GM18868 (cell line): ENCODE results near the gene NSFL1C.
A peak's percentile ranks its signal among the peaks of the same experiment; 100 is the strongest.

Experiments used
- ATAC-seq: cut with Tn5 transposase; IDR thresholded peaks from one replicate; pipeline ENCODE4 v1.9.1; 2021; ENCODE audit warnings: mild to moderate bottlenecking, moderate library complexity; ENCODE audit not compliant: unreplicated experiment

Gene NSFL1C

DNA sequence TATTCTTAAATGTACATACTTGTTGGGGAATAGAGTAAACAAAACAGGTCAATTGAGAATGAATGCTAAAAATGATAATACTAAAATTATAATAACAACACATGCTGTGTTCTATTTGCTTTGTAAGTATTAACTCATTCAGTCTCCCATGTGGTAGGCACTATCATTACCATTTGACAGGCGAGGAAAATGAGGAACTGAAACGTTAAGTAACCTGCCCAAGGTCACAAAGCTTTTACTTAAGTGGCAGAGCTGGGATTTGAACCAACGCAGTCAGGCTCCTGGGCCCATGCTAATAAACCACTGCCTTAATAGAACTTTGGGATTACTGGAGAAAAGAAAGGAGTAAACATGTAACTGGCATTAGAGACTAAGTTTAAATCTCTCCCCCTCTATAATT lies 3.8 kb downstream of the NSFL1C start:
- ATAC-seq = no peak

GRCh38 chr20:1462001-1462400 lies 4.6 kb downstream of the NSFL1C start:
- ATAC-seq = no peak

DNA sequence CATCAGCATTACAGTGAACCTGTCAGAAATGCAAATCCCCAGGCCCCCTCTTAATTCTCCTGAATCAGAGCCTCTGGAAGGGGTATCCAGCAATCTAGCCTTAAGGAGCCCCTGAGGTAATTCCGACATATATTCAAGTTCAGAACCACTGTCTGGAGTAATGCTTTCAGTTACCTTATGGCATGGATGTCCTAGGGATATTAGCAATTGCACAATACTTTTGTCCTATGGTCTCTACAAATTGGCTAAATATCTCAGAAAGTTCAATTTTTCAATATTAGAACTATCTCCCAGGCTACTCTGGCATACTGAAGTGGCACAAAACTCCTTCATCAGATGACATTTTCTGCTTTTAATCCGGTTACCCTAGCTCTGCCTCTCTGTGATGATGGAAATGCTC lies 6.4 kb downstream of the NSFL1C start:
- ATAC-seq = no peak

DNA sequence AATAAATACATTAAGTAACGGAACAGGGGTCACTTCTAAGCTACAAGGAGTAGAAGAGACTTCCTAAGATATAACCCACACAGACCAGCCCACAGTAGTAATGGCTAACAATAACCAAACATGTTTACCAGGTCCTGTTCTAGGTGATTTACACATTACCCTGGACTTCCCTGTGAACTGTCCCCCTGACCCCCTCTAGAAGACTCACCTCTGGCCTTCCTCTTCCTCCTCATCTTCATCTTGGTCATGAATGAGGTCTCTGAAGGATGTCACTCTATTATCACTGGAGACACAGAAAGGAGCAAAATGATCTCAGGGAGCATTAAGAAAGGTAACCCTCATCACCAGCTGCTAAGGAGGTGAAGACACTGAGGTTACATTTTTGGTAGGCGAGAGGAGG lies 8.7 kb downstream of the NSFL1C start:
- ATAC-seq = no peak

DNA sequence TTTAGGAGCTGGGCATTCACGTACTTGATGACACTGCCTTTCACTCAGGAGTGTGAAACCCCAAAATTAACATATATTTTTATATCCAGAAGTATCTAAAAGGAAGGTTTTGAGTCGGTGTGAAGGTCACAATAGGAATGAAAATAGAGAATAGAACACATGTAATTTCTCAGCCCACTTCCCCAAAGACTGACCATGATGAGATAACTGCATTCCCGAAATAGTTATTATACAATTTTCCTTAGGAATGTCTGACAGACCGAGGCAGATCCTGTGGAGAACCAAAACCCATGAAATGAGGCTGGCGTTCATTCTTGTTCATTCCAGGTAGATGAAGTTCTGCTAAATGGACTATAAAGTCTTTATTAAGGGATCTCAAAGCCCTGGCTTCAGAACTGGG lies 10.3 kb downstream of the NSFL1C start:
- no peak for ATAC-seq

DNA sequence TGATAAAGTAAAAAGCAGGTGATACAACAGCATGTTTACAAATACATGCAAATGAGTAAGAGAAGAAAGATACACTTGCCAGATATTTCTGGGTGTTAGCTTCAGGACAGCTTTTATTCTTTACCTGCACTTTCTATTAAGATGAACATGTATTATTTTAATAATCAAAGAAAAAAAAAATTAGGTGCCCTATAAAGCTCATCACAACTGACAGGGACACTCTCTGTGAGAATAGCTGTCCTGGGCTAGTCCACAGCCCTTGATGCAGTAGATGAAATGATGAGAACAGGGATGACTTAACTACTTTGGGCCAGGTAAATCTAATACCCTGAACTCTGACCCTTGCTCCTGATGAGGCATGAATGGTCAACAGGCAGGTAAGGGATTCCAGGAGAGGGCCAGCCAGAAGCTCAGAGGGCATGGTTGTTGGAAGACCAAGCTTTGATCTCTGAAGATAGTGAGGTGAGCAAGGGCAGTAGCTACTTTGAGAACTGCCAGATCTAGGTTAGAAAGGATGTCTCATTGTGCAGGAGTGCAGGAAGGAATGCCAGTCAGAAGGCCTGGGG lies 15.6 kb downstream of the NSFL1C start:
- no peak for ATAC-seq

DNA sequence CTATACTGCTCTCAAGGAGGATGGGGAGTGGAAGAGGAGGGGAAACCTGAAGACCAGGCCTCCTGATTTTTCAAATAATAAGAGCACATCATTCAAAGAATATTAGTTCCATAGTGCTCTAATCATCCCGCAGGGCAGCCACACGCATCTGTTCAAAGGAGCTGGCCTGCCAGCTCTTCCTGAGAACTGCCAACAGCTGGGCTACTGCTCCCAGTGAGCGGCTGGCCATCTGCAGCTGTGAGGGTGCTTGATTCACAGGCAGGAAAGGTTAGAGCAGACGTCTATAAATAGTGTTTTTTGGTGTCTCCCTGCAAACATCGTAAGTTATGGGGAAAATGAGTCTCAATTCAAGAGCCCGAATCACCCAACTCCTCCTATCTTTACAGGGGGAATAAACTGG lies 17.3 kb downstream of the NSFL1C start:
- no peak for ATAC-seq

DNA sequence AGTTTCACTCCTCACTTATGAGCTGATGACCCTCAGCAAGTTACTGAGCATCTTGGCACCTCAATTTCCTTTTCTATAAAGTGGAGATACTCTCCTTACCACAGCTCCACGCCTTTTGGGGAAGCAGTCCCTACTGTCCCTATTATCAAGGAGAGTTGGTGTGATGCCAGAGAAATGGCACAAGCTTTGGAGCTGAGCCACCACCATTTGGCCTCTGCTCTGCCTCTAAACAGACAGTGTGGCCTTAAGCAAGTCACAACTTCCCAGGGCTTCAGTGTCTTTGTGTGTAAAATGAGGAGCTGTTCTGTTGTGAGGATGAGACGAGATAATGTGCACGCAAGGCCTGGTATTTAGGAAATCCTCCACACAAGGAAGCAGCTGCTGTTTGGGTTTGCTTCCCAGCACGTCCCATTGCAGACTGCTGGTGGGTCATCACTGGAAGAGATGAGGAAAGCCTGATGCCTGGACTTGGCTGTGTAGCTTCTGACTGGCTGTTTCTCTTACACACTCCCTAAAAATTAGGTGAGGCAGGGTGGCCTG lies 18.5 kb downstream of the NSFL1C start:
- no peak for ATAC-seq

DNA sequence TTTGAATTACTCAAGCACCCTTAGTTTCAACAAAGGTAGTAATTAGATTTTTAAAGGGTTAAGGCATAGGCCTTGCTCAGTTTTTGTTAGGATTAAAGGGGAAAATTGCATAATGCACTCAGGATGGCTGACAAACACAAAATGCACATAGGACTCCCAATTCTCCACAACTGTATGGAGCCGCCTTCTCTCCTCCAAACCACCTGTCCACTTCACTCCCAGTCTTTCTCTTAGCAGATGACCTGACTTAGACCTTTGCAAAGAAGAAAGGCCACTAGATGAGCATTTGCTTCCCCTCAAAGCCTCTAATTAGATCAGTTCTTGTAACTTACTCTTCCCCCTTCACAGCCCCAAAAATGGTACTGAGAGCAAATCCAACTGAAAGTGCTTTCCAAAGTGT lies 20.1 kb downstream of the NSFL1C start:
- no peak for ATAC-seq

- no peak for ATAC-seq
These were observed 23.6 kb downstream of the NSFL1C start for GRCh38 chr20:1443085-1443484.

- ATAC-seq = no peak
These were observed 24.3 kb downstream of the NSFL1C start for GRCh38 chr20:1442304-1442703.

GRCh38 chr20:1441133-1441532 lies 25.5 kb downstream of the NSFL1C start:
- no peak for ATAC-seq

GRCh38 chr20:1440024-1440423 lies 26.6 kb downstream of the NSFL1C start:
- no peak for ATAC-seq

DNA sequence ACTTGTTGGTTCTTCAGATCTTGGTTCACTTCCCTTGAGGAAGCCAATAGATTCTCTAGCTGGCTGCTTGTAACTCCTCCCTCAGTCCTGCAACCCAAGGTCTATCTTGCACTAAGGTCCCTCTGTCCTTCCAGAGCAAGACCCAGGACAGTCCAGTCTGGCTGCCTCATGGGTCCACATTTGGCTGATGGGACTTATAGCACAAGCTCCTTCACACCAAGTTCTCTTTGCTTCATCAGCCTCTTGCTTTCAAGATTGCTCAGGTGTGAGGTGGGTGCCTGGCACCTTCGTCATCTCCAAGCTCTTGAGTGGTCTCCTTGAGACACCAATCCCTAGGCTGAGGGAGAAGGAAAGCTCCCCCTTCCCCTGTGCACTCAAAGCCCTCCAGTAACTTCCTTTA lies 28.3 kb downstream of the NSFL1C start:
- ATAC-seq = no peak

- ATAC-seq = no peak
These were observed 29.3 kb downstream of the NSFL1C start for GRCh38 chr20:1437235-1437904.

GRCh38 chr20:1436263-1436662 lies 30.4 kb downstream of the NSFL1C start:
- ATAC-seq = no peak

- ATAC-seq = no peak
These were observed 31.3 kb downstream of the NSFL1C start for GRCh38 chr20:1435337-1435699.

DNA sequence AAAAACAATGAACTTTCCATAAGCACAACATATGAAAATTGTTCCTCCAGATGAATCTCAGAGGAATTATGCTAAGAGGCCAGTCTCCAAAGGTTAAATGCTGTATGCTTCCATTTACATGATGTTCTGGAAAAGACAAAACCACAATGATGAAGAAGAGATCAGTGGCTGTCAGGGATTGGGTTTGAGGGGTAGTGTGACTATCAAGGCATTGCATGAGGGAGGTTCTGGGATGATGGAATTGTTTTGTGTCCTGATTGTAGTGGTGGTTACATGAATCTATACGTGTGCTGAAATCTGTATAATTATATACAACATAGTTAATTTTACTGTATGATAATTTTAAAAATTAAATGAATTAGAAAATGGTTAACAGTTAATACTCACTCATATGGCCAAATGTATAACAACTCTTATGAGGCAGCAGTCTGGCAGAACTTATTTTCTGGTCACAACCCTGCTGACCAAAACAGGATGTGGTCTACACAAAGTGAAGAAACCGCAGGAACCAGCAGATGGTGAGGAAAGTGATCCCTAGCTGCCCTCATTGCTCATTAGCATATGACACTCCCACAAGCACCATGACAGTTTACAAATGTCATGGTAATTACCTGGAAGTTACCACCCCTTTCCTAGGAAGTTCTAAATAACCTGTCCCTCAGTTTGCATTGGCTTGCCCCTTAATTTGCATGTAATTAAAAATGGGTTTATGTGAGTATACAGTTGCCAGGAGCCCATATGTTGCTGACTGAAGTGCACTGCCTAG lies 31.9 kb downstream of the NSFL1C start:
- ATAC-seq = peak; percentile 95

- no peak for ATAC-seq
These were observed 35.5 kb downstream of the NSFL1C start for GRCh38 chr20:1431158-1431557.

DNA sequence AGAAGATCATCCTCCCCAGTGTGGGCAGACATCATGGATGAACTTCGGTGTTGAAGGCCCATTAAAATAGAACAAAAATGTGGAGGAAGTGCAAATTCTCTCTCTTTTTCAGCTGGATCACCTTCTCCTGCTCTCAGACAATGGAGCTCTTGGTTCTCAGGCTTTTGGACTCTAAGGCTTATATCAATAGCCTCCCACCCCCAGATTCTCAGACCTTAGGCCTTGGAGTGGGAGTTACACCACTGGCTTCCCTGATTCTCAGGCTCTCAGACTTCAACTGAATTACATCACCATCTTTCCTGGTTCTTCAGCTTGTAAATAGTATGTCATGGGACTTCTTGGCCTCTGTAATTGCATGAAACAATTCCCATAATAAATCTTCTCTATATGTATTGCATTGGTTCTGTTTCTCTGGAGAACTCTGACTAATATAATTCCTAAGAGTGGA lies 36.6 kb downstream of the NSFL1C start:
- ATAC-seq = no peak

- no peak for ATAC-seq
These were observed 37.4 kb downstream of the NSFL1C start for GRCh38 chr20:1429143-1429728.
